ENCODE data around the gene RNU6-9.

The RNU6-9 gene

DNA sequence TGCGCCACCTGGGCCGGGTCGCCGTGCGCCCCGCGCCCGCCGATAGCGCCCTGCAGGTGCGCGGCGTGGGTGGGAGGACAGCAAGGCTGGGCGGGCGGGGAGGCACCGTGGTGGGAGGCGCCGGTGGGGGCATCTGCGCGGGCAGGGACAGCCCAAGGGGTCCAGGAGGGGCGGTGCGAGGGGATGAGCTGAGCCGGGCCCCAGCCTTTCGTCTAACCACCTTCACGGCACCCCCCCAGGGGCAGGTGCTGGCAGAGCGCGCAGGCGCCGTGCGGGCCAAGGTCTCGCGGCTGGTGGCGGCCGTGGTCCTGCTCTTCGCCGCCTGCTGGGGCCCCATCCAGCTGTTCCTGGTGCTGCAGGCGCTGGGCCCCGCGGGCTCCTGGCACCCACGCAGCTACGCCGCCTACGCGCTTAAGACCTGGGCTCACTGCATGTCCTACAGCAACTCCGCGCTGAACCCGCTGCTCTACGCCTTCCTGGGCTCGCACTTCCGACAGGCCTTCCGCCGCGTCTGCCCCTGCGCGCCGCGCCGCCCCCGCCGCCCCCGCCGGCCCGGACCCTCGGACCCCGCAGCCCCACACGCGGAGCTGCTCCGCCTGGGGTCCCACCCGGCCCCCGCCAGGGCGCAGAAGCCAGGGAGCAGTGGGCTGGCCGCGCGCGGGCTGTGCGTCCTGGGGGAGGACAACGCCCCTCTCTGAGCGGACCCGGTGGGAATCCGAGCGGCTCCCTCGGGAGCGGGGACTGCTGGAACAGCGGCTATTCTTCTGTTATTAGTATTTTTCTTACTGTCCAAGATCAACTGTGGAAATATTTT is 27.0 kb downstream of the RNU6-9 start:
- H3K36me3 ChIP-seq (ENCODE audit: insufficient read depth, low read length): no peaks in the 10 kb centered on the region
- TF ChIP-seq FOXP2 (optimal IDR thresholded peaks at IDR 0.05; ENCODE audit: control extremely low read depth, extremely low read length, insufficient read depth) (no peak), EZH2 (IDR thresholded peaks at IDR 0.05) (no peak), POLR2AphosphoS5 (IDR thresholded peaks at IDR 0.05; ENCODE audit: borderline replicate concordance, low read depth, low read length) (no peak)
- H3K27ac ChIP-seq: no peak overlapping the region
- H3K4me3 ChIP-seq: peak overlapping the region; percentile 65
- no peak overlapping the region for H3K9ac ChIP-seq (ENCODE audit: insufficient read length)
- no peak for DNase-seq (ENCODE audit: low read depth, low spot score)
- no peaks in the 10 kb centered on the region for H3K9me3 ChIP-seq (ENCODE audit: low read depth, low read length)

DNA sequence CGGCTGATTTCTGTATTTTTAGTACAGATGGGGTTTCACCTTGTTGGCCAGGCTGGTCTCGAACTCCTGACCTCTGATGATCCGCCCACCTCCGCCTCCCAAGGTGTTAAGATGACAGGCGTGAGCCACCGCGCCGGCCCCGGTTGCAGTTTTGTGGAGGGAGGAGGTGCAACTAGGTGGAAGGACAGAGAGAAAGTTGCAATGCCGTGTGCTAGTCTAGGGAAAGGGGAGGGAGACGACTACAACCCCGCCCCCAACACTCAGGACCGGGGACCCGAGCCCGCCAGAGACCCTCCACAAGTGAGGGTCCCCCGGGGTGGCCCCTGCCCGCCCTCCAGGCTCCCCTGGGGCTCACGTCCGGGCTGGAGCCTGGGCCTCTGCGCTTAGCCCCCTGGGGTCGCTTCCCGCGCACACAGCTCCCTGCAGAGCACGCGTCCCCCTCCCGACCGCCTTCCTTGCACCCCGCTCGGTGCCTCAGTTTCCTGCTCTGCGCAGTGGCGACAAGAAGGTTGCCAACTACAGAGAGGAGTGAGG is 31.3 kb downstream of the RNU6-9 start:
- no peaks in the 10 kb centered on the region for H3K9me3 ChIP-seq (ENCODE audit: low read depth, low read length)
- no peak overlapping the region for H3K9ac ChIP-seq (ENCODE audit: insufficient read length)
- TF ChIP-seq POLR2AphosphoS5 (IDR thresholded peaks at IDR 0.05; ENCODE audit: borderline replicate concordance, low read depth, low read length): no peak
- TF ChIP-seq FOXP2 (optimal IDR thresholded peaks at IDR 0.05; ENCODE audit: control extremely low read depth, extremely low read length, insufficient read depth): no peak
- TF ChIP-seq EZH2 (IDR thresholded peaks at IDR 0.05): no peak
- no peak for DNase-seq (ENCODE audit: low read depth, low spot score)
- no peaks in the 10 kb centered on the region; the same call in 1 of the 2 replicates for H3K36me3 ChIP-seq (ENCODE audit: insufficient read depth, low read length)
- H3K27ac ChIP-seq: no peak overlapping the region
- H3K4me3 ChIP-seq: peak overlapping the region; percentile 97

DNA sequence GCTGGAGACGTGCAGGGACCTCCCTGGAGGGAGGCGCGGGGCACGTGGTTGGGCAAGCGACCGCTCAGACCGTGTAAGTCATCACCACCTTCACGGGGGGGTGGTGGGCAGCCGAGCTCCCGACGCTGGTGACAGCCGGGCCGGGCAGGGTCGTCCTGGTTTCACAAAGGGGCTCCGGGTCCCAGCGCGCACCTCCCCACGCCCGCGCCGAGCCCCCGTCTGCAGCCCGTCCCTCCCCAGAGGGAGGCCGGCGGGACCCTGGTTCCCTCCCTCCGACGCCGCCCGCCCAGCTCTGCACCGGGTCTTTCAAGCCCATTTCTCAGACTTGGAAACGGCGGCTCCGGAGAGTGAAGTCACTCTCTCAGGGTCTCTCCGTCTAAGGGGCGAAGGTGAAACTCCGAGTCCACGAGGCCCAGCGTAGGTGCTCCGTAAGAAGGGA is 31.8 kb downstream of the RNU6-9 start:
- Histone ChIP-seq H3K4me3 (peak overlapping the region; percentile 97), H3K9me3 (ENCODE audit: low read depth, low read length) (no peaks in the 10 kb centered on the region), H3K36me3 (ENCODE audit: insufficient read depth, low read length) (peaks cover 3% of the 10 kb centered on the region; the same call in 1 of the 2 replicates), H3K27ac (peak overlapping the region; percentile 89), H3K9ac (ENCODE audit: insufficient read length) (peak overlapping the region; percentile 85)
- TF ChIP-seq EZH2 (IDR thresholded peaks at IDR 0.05): no peak
- TF ChIP-seq FOXP2 (optimal IDR thresholded peaks at IDR 0.05; ENCODE audit: control extremely low read depth, extremely low read length, insufficient read depth): no peak
- TF ChIP-seq POLR2AphosphoS5 (IDR thresholded peaks at IDR 0.05; ENCODE audit: borderline replicate concordance, low read depth, low read length): no peak
- DNase-seq (ENCODE audit: low read depth, low spot score): peak; percentile 22

DNA sequence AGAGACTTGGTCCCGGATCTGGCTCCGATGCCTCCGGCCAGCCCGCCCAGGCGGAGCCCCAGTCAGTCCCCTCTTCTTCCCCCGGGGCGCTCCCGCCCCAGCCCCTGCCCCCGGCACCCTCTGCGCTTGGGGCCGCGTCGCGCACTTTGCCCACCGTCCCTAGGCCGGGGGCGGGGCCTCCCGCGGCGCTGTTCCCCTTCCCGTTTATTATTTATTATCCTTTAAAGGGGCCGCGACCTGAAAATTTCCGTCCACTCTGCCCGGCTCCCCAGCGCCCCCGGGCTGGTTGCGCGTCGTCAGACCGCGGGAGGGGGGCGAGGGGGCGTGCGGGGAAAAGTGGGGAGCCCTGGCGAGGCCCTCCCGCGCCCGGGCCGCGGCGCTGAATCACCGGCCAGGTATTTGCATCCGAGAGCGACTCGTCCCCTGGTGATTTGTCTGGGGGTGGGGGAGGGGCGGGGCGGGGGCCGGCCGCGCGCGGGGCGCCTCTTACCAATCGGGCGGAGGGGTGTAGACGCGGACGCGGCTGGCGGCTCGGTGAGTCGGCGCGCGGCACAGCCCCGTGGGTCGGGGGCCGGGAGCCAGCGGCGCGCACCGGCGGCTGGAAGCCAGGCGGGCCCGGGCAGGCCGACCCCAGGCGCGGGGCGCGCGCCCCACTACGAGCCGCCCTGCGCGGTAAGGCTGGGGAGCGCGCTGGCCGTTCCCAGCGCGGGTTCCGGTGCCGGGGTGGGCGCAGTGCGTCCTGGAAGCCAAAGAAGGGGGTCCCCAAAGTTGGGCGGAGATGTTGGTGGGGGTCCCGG is 32.4 kb downstream of the RNU6-9 start, which contains the start of gene ARID3A:
TSS of gene ARID3A (plus strand) at position 510 of the 797 bp plus-strand sequence. CDS start 3,494 bp downstream, outside the sequence.
- Histone ChIP-seq H3K36me3 (ENCODE audit: insufficient read depth, low read length) (peaks cover 3% of the 10 kb centered on the region; the same call in 1 of the 2 replicates), H3K9ac (ENCODE audit: insufficient read length) (peak within 1 kb of the TSS; percentile 85), H3K27ac (peak within 1 kb of the TSS; percentile 89), H3K9me3 (ENCODE audit: low read depth, low read length) (no peaks in the 10 kb centered on the region), H3K4me3 (peak within 1 kb of the TSS; percentile 97)
- TF ChIP-seq EZH2 (IDR thresholded peaks at IDR 0.05) (no peak), FOXP2 (optimal IDR thresholded peaks at IDR 0.05; ENCODE audit: control extremely low read depth, extremely low read length, insufficient read depth) (no peak), POLR2AphosphoS5 (IDR thresholded peaks at IDR 0.05; ENCODE audit: borderline replicate concordance, low read depth, low read length) (no peak)
- DNase-seq (ENCODE audit: low read depth, low spot score): peak; percentile 32

DNA sequence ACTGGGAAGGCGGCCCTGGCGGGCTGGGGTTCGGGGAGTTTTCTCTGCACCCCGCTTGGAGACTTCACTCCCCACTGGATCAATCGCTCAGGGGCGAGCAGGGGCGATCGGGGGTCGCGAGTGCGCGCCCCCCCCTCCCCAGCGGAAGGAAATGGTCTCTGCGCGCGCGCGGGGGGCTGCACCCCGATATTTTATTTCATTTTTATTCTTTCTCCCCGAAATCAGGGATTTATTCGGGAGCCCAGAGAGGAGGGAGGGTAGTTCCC is 33.0 kb downstream of the RNU6-9 start:
- Histone ChIP-seq H3K9me3 (ENCODE audit: low read depth, low read length) (no peaks in the 10 kb centered on the region), H3K27ac (0 out of 2 replicates have a peak overlapping the region, but pooled peaks have one; percentile 50), H3K4me3 (peak overlapping the region; percentile 97), H3K36me3 (ENCODE audit: insufficient read depth, low read length) (peaks cover 3% of the 10 kb centered on the region; the same call in 1 of the 2 replicates), H3K9ac (ENCODE audit: insufficient read length) (peak overlapping the region; percentile 81)
- TF ChIP-seq EZH2 (IDR thresholded peaks at IDR 0.05) (no peak), FOXP2 (optimal IDR thresholded peaks at IDR 0.05; ENCODE audit: control extremely low read depth, extremely low read length, insufficient read depth) (no peak), POLR2AphosphoS5 (IDR thresholded peaks at IDR 0.05; ENCODE audit: borderline replicate concordance, low read depth, low read length) (no peak)
- DNase-seq (ENCODE audit: low read depth, low spot score): no peak

DNA sequence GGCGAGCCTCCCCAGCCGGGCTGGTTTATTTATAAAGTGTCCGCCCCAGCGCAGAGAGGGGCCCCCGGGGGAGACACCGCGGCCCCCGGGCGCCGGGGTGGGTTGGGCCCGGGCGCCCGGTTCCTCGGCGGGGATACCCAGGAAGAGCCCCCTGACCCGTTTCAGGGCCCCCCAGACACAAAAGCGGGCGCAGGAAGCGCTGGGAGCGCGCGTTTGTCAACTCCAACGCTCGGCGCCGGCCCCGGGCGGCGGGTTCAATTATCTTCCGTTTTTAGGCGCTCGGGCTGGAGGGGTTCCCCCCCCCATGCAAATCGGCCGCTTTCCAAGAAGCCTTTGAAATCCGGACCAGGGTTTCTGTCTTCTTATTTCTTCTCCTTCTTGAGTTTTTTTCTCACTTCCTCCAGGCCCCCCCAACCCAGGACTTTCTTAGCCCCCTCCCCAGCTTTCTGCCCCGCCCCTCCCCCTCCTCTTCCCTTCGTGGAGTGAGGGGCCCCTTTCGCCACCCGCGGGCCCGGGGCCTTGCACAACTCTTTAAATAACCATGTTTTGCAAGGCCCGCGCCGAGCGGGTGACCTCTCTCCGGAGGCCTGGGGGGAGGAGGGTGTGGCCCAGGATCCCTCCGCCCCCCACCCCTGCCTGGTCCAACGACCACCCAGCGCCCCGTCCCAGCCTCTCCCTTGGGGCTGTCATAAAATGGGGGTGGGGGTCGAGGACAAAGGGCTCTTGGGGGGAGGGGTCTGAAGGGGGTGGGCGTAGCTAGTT is 33.5 kb downstream of the RNU6-9 start:
- H3K9ac ChIP-seq (ENCODE audit: insufficient read length): peak overlapping the region; percentile 81
- 0 out of 2 replicates have a peak overlapping the region, but pooled peaks have one; percentile 50 for H3K27ac ChIP-seq
- DNase-seq (ENCODE audit: low read depth, low spot score): no peak
- no peaks in the 10 kb centered on the region for H3K9me3 ChIP-seq (ENCODE audit: low read depth, low read length)
- H3K36me3 ChIP-seq (ENCODE audit: insufficient read depth, low read length): peaks cover 3% of the 10 kb centered on the region; the same call in 1 of the 2 replicates
- H3K4me3 ChIP-seq: peak overlapping the region; percentile 97
- TF ChIP-seq FOXP2 (optimal IDR thresholded peaks at IDR 0.05; ENCODE audit: control extremely low read depth, extremely low read length, insufficient read depth): no peak
- TF ChIP-seq POLR2AphosphoS5 (IDR thresholded peaks at IDR 0.05; ENCODE audit: borderline replicate concordance, low read depth, low read length): no peak
- TF ChIP-seq EZH2 (IDR thresholded peaks at IDR 0.05): no peak

DNA sequence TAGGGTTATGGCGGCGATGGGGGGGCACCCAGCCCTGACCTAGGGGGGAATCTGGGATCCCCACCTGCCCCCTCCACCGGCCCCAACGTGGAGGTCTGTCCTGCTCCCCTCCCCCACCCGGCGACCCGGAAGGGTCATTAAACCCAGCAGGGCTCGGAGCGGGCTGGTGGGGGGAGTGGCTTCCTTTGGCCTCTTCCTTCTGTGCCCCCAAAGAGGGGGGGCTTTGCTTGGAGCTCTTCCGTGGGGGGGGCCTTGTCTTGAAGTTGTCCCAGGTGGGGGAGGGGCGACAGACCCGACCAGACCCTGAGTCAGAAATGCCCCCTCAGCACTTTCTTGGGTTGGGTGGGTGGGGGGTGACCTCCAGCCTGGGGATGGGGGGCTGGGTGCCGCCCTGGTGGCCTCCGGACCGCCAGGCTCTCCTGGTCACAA is 34.1 kb downstream of the RNU6-9 start:
- TF ChIP-seq EZH2 (IDR thresholded peaks at IDR 0.05): no peak
- Histone ChIP-seq H3K36me3 (ENCODE audit: insufficient read depth, low read length) (peaks cover 3% of the 10 kb centered on the region; the same call in 1 of the 2 replicates), H3K9ac (ENCODE audit: insufficient read length) (peak overlapping the region; percentile 81), H3K9me3 (ENCODE audit: low read depth, low read length) (no peaks in the 10 kb centered on the region), H3K27ac (no peak overlapping the region), H3K4me3 (peak overlapping the region; percentile 97)
- DNase-seq (ENCODE audit: low read depth, low spot score): no peak
